Fibroblast of the aortic adventitia (primary cell): ENCODE results near the gene CHST6. TPM values are rescaled to one million over a fixed set of nuclear protein-coding genes. Genes with fewer than 3 reads are reported as not detected.
"Not testable (repeated sequence)": the region's sequence is repeated elsewhere in the genome, so short reads cannot be mapped to it uniquely, and the experiment has no call there.

Source experiments
- DNase-seq: peaks from one replicate; pipeline ENCODE4 v3.0.0-alpha.2; 2010; ENCODE audit warnings: low read depth
- H3K4me3 ChIP-seq: 2 replicates; pipeline ENCODE4 v1.5.1; 2011; ENCODE audit warnings: low read depth, mild to moderate bottlenecking, control low read depth, low read length, moderate library complexity
- CTCF ChIP-seq: IDR thresholded peaks from 2 replicates; pipeline ENCODE4 v1.5.1; 2011; ENCODE audit warnings: mild to moderate bottlenecking, low read length, control low read depth, inconsistent platforms; ENCODE audit not compliant: insufficient read depth
- total RNA-seq: library from RNA; depleted of rRNA; stranded (reverse); fragments of >200 nt; gene quantifications from 2 replicates; pipeline ENCODE4 v1.2.3, GENCODE V29; 2012; ENCODE audit warnings: low replicate concordance

CHST6 gene
- total RNA-seq, 1 donor, result 0.27 TPM

- no peak for TF ChIP-seq CTCF
- DNase-seq, result no peak
- H3K4me3 ChIP-seq, result no peak overlapping the region
These were observed 33.7 kb downstream of the CHST6 start for GRCh38 chr16:75461575-75461974.

- no peak overlapping the region for H3K4me3 ChIP-seq
- no peak for DNase-seq
- TF ChIP-seq CTCF, result no peak
These were observed 34.8 kb downstream of the CHST6 start for GRCh38 chr16:75460446-75460845.

- no peak overlapping the region for H3K4me3 ChIP-seq
- no peak for TF ChIP-seq CTCF
- no peak for DNase-seq
These were observed 35.5 kb downstream of the CHST6 start for GRCh38 chr16:75459691-75460090.

- H3K4me3 ChIP-seq, result no peak overlapping the region
- no peak for DNase-seq
- TF ChIP-seq CTCF, result no peak
These were observed 36.8 kb downstream of the CHST6 start for GRCh38 chr16:75458439-75458838.

GRCh38 chr16:75458029-75458428 is 37.2 kb downstream of the CHST6 start:
- no peak overlapping the region for H3K4me3 ChIP-seq
- no peak for DNase-seq
- no peak for TF ChIP-seq CTCF

GRCh38 chr16:75457485-75458021 is 37.7 kb downstream of the CHST6 start:
- DNase-seq, result no peak
- no peak overlapping the region for H3K4me3 ChIP-seq
- TF ChIP-seq CTCF, result no peak

GRCh38 chr16:75456971-75457370 is 38.3 kb downstream of the CHST6 start:
- H3K4me3 ChIP-seq, result no peak overlapping the region
- DNase-seq, result no peak
- TF ChIP-seq CTCF, result no peak

GRCh38 chr16:75456486-75456885 is 38.8 kb downstream of the CHST6 start:
- H3K4me3 ChIP-seq, DNase-seq: not testable (repeated sequence)
